ENCODE measurements around the gene RPTOR. TPM values are rescaled to one million over a fixed set of nuclear protein-coding genes. Genes with fewer than 3 reads are reported as not detected.

The RPTOR gene
- polyA plus RNA-seq, 4 donors, result 3.2 to 16.5 (median 10.1) TPM

DNA sequence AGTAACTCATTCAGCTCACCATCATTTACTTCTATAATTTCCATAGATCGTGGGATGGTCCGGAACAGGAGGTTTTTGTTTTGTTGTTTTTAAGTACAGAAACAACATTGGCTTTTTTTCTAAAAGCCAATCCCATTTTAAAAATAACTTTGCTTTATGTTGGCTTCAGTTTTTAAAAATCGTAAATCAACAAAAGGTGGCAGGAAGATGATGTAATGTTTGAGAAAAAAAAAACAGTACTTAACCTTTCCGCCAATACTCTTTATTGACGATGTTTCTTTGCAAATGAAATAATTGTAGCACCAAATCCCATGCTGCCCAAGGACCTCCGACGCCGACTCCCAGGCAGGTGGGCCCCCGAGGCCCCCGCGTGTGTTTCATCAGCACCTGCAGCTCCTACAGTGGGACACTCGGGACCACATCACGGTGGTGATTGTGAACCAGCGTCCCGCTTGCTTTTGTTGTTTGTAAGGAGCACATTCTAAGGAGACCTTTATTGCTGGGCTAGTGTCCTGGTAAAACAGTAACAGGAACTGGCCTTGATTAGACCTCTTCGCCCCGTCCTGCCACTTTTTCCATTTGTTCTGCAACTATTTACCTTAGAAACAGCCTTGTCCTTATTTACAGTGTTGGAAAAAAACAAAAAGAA is 306.8 kb downstream of the RPTOR start:
- FAIRE-seq (no peak), DNase-seq (no peak)
- H3K36me3 ChIP-seq (ENCODE audit: control insufficient read depth in 3 of 3, insufficient read depth in 2 of 3, low read depth in 1 of 3, low read length in 3 of 3), result peaks cover 5 to 55% (median 6%) of the 10 kb centered on the region in 3 donors
- H3K27ac ChIP-seq (ENCODE audit: low read depth in 1 of 3, low read length in 2 of 3), result no peak overlapping the region
- 88 to 90% (median 89%) methylated on average over 17 of the region's 17 CpGs for WGBS, 3 donors
- H3K4me3 ChIP-seq (ENCODE audit: low read depth in 1 of 3, low read length in 3 of 3), result no peak overlapping the region
- peaks cover 0 to 4% of the 10 kb centered on the region in 2 donors for H3K9me3 ChIP-seq (ENCODE audit: control insufficient read depth in 2 of 2, insufficient read depth in 1 of 2, low read depth in 1 of 2, low read length in 1 of 2)
- H3K27me3 ChIP-seq (ENCODE audit: control insufficient read depth in 3 of 3, insufficient read depth in 3 of 3, low read length in 3 of 3), result no peaks in the 10 kb centered on the region
- H3K4me1 ChIP-seq (ENCODE audit: control insufficient read depth in 3 of 3, insufficient read depth in 2 of 3, low read depth in 1 of 3, low read length in 2 of 3), result peaks cover 5 to 21% (median 6%) of the 10 kb centered on the region in 3 donors

DNA sequence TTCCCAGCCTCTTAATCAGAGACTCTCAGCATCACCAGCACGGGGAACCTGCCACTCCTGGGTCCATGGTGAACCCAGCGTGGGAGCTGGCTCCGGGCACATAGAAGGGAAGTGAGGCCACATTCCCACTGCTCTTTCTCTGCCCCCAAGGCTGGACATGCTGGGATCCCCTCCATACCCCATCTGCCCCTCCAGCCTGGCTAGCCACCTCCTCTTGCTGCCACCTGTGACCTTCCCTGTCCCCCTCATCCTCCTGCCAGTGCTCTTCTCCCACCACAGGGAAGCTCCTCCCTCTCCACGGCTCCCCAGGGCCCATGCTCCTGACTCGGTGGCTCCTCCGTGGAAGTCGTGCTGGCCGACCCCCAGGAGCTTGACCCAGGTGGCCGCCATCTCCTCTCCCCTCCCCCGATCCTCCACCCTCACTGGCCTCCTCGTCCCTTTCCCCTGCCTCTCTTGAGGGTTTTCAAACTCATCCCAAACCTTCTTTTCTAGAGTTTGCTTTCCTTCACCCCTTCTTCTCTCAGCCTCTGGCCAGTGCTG is 307.9 kb downstream of the RPTOR start:
- DNase-seq (no peak), FAIRE-seq (no peak)
- no peak overlapping the region for H3K4me3 ChIP-seq (ENCODE audit: low read depth in 1 of 3, low read length in 3 of 3)
- peaks cover 8 to 57% (median 9%) of the 10 kb centered on the region in 3 donors for H3K36me3 ChIP-seq (ENCODE audit: control insufficient read depth in 3 of 3, insufficient read depth in 2 of 3, low read depth in 1 of 3, low read length in 3 of 3)
- H3K9me3 ChIP-seq (ENCODE audit: control insufficient read depth in 2 of 2, insufficient read depth in 1 of 2, low read depth in 1 of 2, low read length in 1 of 2), result no peaks in the 10 kb centered on the region
- H3K27me3 ChIP-seq (ENCODE audit: control insufficient read depth in 3 of 3, insufficient read depth in 3 of 3, low read length in 3 of 3), result no peaks in the 10 kb centered on the region
- H3K4me1 ChIP-seq (ENCODE audit: control insufficient read depth in 3 of 3, insufficient read depth in 2 of 3, low read depth in 1 of 3, low read length in 2 of 3), result peaks cover 0 to 11% (median 4%) of the 10 kb centered on the region in 3 donors
- WGBS, 3 donors, result 90 to 98% (median 94%) methylated on average over 11 of the region's 11 CpGs
- no peak overlapping the region for H3K27ac ChIP-seq (ENCODE audit: low read depth in 1 of 3, low read length in 2 of 3)

DNA sequence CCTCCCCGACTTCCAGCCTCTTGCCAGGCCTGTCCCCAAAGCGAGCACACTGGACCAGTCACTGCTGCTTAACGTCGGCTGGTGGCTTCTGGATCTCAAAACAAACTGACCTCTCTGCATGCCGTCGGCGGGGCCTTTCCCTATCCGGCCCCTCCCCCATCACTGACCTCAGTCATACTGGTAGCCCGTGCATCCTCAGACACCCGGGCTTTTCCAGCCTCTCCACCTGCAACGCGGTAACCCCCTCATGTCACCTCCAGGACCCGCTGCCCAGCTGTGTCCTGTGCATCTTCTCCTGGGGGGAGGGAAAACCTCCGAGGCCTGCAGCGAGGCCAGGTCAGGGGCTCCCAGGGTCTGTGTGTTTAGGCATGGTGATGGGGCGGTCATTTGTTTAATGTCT is 308.4 kb downstream of the RPTOR start:
- H3K27ac ChIP-seq (ENCODE audit: low read depth in 1 of 3, low read length in 2 of 3), result no peak overlapping the region
- peaks cover 0 to 6% (median 4%) of the 10 kb centered on the region in 3 donors for H3K4me1 ChIP-seq (ENCODE audit: control insufficient read depth in 3 of 3, insufficient read depth in 2 of 3, low read depth in 1 of 3, low read length in 2 of 3)
- no peaks in the 10 kb centered on the region for H3K27me3 ChIP-seq (ENCODE audit: control insufficient read depth in 3 of 3, insufficient read depth in 3 of 3, low read length in 3 of 3)
- FAIRE-seq (no peak), DNase-seq (no peak)
- H3K4me3 ChIP-seq (ENCODE audit: low read depth in 1 of 3, low read length in 3 of 3), result no peak overlapping the region
- H3K36me3 ChIP-seq (ENCODE audit: control insufficient read depth in 3 of 3, insufficient read depth in 2 of 3, low read depth in 1 of 3, low read length in 3 of 3), result peaks cover 8 to 59% (median 9%) of the 10 kb centered on the region in 3 donors
- no peaks in the 10 kb centered on the region for H3K9me3 ChIP-seq (ENCODE audit: control insufficient read depth in 2 of 2, insufficient read depth in 1 of 2, low read depth in 1 of 2, low read length in 1 of 2)
- WGBS, 3 donors, result 74 to 82% (median 80%) methylated on average over 16 of the region's 16 CpGs

DNA sequence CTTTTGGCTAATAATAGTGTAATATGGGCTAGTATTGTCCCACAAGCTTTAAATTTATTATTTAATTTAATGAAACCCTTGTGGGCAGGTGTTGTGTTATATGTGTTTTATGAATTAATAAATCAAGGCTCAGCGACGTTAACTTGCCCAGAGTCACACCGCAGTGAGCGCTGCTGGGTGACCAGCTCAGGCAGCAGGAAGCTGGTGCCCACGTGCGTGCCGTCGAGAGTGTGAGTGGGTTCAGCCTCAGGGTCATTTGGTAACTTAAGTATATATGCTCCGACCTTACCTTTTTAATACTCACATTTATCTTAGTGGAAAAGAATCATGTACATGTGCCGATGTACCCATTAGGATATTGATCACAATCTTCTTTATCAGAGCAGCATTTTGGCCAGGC is 309.6 kb downstream of the RPTOR start:
- Histone ChIP-seq H3K36me3 (ENCODE audit: control insufficient read depth in 3 of 3, insufficient read depth in 2 of 3, low read depth in 1 of 3, low read length in 3 of 3) (peaks cover 3 to 60% (median 8%) of the 10 kb centered on the region in 3 donors), H3K9me3 (ENCODE audit: control insufficient read depth in 2 of 2, insufficient read depth in 1 of 2, low read depth in 1 of 2, low read length in 1 of 2) (no peaks in the 10 kb centered on the region), H3K4me3 (ENCODE audit: low read depth in 1 of 3, low read length in 3 of 3) (no peak overlapping the region), H3K27ac (ENCODE audit: low read depth in 1 of 3, low read length in 2 of 3) (no peak overlapping the region), H3K27me3 (ENCODE audit: control insufficient read depth in 3 of 3, insufficient read depth in 3 of 3, low read length in 3 of 3) (no peaks in the 10 kb centered on the region), H3K4me1 (ENCODE audit: control insufficient read depth in 3 of 3, insufficient read depth in 2 of 3, low read depth in 1 of 3, low read length in 2 of 3) (peaks cover 0 to 4% (median 0%) of the 10 kb centered on the region in 3 donors)
- FAIRE-seq, result no peak
- no peak for DNase-seq
- WGBS, 3 donors, result 95 to 97% (median 97%) methylated on average over 10 of the region's 10 CpGs

DNA sequence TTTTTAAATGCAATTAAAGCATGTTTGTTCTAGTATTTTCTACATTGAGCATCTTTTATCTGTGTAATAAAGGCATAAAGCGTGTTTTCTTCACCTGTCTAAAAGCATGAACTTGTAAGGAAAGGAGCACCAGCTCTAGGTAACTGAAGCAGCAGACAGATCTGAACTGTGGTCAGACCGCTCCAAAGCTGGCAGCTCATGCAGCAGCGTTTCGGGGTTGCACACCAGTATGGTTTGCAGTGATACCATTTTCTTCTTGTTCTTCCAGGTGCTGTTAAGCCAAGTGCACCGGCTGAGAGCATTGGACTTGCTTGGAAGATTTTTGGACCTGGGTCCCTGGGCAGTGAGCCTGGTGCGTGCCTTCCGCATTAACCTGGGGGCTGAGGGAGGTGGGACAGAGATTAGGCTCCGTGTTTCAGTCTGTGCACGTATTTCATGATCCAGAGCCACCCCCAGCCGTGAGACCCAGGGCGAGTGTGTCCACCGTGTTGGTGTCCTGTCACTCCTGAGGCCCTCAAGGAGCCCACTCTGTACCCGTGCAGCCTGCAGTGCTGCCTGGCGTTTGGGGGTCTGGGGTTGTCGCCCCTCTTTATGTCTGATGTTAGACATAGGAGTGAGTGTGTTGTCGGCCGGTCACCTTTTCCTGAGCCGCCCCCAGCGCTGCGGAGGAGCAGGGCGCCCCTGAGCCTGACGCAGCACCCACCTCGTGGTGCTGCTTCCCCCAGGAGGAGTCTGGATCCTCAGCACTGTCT is 310.7 kb downstream of the RPTOR start:
- Histone ChIP-seq H3K4me1 (ENCODE audit: control insufficient read depth in 3 of 3, insufficient read depth in 2 of 3, low read depth in 1 of 3, low read length in 2 of 3) (peaks cover 0 to 4% (median 0%) of the 10 kb centered on the region in 3 donors), H3K27ac (ENCODE audit: low read depth in 1 of 3, low read length in 2 of 3) (no peak overlapping the region)
- WGBS, 3 donors, result 93 to 96% (median 93%) methylated on average over 23 of the region's 23 CpGs

DNA sequence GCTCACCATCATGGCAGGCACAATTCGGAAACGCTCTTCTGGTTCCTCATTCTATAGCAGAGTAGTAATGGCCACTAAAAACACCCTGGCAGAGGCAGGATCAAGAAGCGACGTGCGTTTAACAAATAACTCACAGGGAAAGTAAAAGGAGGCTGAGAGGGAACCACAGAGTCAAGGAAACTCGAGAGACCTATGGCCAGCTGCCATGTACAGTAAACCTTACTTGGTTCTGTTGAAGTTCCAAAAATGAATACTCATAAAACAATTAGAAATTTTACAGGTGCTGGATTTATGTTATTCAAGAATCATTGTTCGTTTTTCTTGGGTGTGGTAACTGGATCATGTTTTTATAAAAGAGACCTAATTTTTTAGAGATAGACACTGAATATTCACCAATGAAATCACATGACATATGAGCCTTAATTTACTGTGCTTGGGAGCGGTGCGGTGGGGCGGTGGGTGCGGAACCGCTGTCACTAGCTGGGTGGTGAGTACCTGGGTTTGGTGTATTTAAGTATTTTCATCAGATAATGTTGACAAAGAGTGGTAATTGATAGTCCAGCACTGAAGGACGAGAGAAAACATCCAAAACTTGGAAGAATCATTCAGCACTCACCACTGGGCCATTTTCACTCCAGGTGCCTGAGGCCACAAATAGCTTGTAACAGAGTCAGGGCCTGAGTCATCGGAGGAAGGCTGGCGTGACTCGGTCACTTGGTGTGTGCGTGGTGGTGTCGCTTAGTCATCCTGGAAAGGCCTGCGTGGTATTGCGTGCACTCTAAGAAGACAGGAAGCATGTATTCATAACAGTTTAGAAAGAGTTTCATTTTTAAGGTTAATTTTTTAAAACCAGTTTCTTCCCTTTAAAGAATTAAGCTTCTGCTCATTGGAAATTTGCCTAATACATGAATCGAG is 311.6 kb downstream of the RPTOR start:
- H3K9me3 ChIP-seq (ENCODE audit: control insufficient read depth in 2 of 2, insufficient read depth in 1 of 2, low read depth in 1 of 2, low read length in 1 of 2), result no peaks in the 10 kb centered on the region
- peak in 1 of 2 donors; percentile 17 for DNase-seq
- H3K27ac ChIP-seq (ENCODE audit: low read depth in 1 of 3, low read length in 2 of 3), result peak overlapping the region in 1 of 3 donors; percentile 65
- peaks cover 0 to 4% (median 0%) of the 10 kb centered on the region in 3 donors for H3K4me1 ChIP-seq (ENCODE audit: control insufficient read depth in 3 of 3, insufficient read depth in 2 of 3, low read depth in 1 of 3, low read length in 2 of 3)
- H3K27me3 ChIP-seq (ENCODE audit: control insufficient read depth in 3 of 3, insufficient read depth in 3 of 3, low read length in 3 of 3), result no peaks in the 10 kb centered on the region
- FAIRE-seq, result no peak
- 77 to 84% (median 83%) methylated on average over 21 of the region's 21 CpGs for WGBS, 3 donors
- H3K4me3 ChIP-seq (ENCODE audit: low read depth in 1 of 3, low read length in 3 of 3), result no peak overlapping the region
- peaks cover 3 to 57% (median 8%) of the 10 kb centered on the region in 3 donors for H3K36me3 ChIP-seq (ENCODE audit: control insufficient read depth in 3 of 3, insufficient read depth in 2 of 3, low read depth in 1 of 3, low read length in 3 of 3)

More for the DNA sequence above, 310.7 kb downstream of the RPTOR start:
- Histone ChIP-seq H3K27me3 (ENCODE audit: control insufficient read depth in 3 of 3, insufficient read depth in 3 of 3, low read length in 3 of 3) (no peaks in the 10 kb centered on the region), H3K4me3 (ENCODE audit: low read depth in 1 of 3, low read length in 3 of 3) (no peak overlapping the region), H3K36me3 (ENCODE audit: control insufficient read depth in 3 of 3, insufficient read depth in 2 of 3, low read depth in 1 of 3, low read length in 3 of 3) (peaks cover 3 to 60% (median 8%) of the 10 kb centered on the region in 3 donors), H3K9me3 (ENCODE audit: control insufficient read depth in 2 of 2, insufficient read depth in 1 of 2, low read depth in 1 of 2, low read length in 1 of 2) (no peaks in the 10 kb centered on the region)
- DNase-seq (no peak), FAIRE-seq (no peak)

DNA sequence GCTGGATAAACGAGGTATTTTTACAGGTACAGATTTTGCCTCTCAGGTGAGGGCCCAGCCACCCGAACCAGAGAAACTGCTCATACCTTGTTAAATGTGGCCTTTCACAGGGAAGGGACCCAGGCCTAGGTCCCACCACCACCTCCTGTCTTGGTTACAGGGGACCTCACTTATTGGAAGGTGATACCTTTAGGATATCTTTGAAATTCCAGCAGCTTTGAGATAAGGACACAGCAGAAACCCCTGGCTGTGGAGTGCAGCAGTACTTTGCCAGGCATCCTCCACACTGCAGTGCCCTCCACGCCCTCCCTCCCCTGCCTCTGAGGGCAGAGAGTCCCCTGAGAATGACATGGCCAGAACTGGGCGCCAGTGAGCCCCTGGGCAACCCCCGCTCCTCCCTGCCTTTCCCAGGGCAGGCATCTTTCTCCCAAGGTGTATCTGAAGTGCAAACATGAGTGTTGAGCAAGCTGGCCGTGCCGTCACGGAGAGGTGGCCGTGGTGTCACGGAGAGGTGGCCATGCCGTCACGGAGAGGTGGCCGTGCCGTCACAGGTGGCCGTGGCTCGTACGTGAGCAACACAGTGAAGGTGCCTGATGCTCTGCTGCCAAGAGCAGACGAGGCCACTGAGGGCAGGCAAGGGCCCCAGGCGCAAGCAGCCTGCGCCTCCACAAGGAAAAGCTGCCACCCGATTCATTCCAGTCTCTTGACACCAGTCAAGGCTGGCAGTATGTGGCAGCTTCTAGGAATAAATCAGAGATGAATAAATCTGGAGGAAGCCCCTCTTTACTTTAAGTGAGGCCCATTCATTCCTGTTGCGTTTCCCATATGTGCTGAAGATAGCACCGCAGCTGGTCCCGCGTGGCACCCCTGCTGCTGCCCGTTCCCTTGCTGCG is 312.5 kb downstream of the RPTOR start:
- Histone ChIP-seq H3K36me3 (ENCODE audit: control insufficient read depth in 3 of 3, insufficient read depth in 2 of 3, low read depth in 1 of 3, low read length in 3 of 3) (peaks cover 3 to 62% (median 8%) of the 10 kb centered on the region in 3 donors), H3K9me3 (ENCODE audit: control insufficient read depth in 2 of 2, insufficient read depth in 1 of 2, low read depth in 1 of 2, low read length in 1 of 2) (no peaks in the 10 kb centered on the region), H3K27ac (ENCODE audit: low read depth in 1 of 3, low read length in 2 of 3) (peak overlapping the region in 2 of 3 donors; percentile 14 to 65), H3K4me1 (ENCODE audit: control insufficient read depth in 3 of 3, insufficient read depth in 2 of 3, low read depth in 1 of 3, low read length in 2 of 3) (peaks cover 0 to 4% (median 0%) of the 10 kb centered on the region in 3 donors), H3K27me3 (ENCODE audit: control insufficient read depth in 3 of 3, insufficient read depth in 3 of 3, low read length in 3 of 3) (no peaks in the 10 kb centered on the region), H3K4me3 (ENCODE audit: low read depth in 1 of 3, low read length in 3 of 3) (no peak overlapping the region)
- FAIRE-seq, result no peak
- no peak for DNase-seq
- WGBS, 3 donors, result 92 to 94% (median 94%) methylated on average over 27 of the region's 27 CpGs

All from small intestine (tissue), 7 donors.